ENCODE measurements around the gene SYT17.
A peak's percentile ranks its signal among the peaks of the same experiment; 100 is the strongest.

SYT17 gene

GRCh38 chr16:19283637-19284036, 115.6 kb downstream of the SYT17 start:
- Histone ChIP-seq H3K4me3 (ENCODE audit: low read depth, low read length) (no peak overlapping the region), H3K9me3 (ENCODE audit: control insufficient read depth, insufficient read depth, low read length) (no peaks in the 10 kb centered on the region), H3K27me3 (ENCODE audit: control insufficient read depth, insufficient read depth, low read length) (no peaks in the 10 kb centered on the region), H3K36me3 (ENCODE audit: control insufficient read depth, insufficient read depth, low read length) (no peaks in the 10 kb centered on the region), H3K4me1 (ENCODE audit: control insufficient read depth, insufficient read depth, low read length) (peaks cover 14% of the 10 kb centered on the region), H3K9ac (ENCODE audit: low read depth, low read length) (no peak overlapping the region)

- Histone ChIP-seq H3K36me3 (ENCODE audit: control insufficient read depth, insufficient read depth, low read length) (no peaks in the 10 kb centered on the region), H3K9ac (ENCODE audit: low read depth, low read length) (no peak overlapping the region), H3K27me3 (ENCODE audit: control insufficient read depth, insufficient read depth, low read length) (no peaks in the 10 kb centered on the region), H3K4me1 (ENCODE audit: control insufficient read depth, insufficient read depth, low read length) (peaks cover 15% of the 10 kb centered on the region), H3K9me3 (ENCODE audit: control insufficient read depth, insufficient read depth, low read length) (no peaks in the 10 kb centered on the region), H3K4me3 (ENCODE audit: low read depth, low read length) (no peak overlapping the region)
Observed at GRCh38 chr16:19284207-19284606, 116.2 kb downstream of the SYT17 start.

- Histone ChIP-seq H3K27me3 (ENCODE audit: control insufficient read depth, insufficient read depth, low read length) (no peaks in the 10 kb centered on the region), H3K9ac (ENCODE audit: low read depth, low read length) (no peak within 1 kb of the TSS), H3K4me1 (ENCODE audit: control insufficient read depth, insufficient read depth, low read length) (peaks cover 22% of the 10 kb centered on the region), H3K36me3 (ENCODE audit: control insufficient read depth, insufficient read depth, low read length) (no peaks in the 10 kb centered on the region), H3K4me3 (ENCODE audit: low read depth, low read length) (no peak within 1 kb of the TSS), H3K9me3 (ENCODE audit: control insufficient read depth, insufficient read depth, low read length) (no peaks in the 10 kb centered on the region)
Observed at GRCh38 chr16:19285431-19285830, 117.4 kb downstream of the SYT17 start, which contains the start of gene CLEC19A. CLEC19A (plus strand) TSS chr16:19285731; CDS start chr16:19285852, 121 bp downstream.

- Histone ChIP-seq H3K27me3 (ENCODE audit: control insufficient read depth, insufficient read depth, low read length) (no peaks in the 10 kb centered on the region), H3K36me3 (ENCODE audit: control insufficient read depth, insufficient read depth, low read length) (no peaks in the 10 kb centered on the region), H3K4me1 (ENCODE audit: control insufficient read depth, insufficient read depth, low read length) (peaks cover 33% of the 10 kb centered on the region), H3K9me3 (ENCODE audit: control insufficient read depth, insufficient read depth, low read length) (no peaks in the 10 kb centered on the region), H3K4me3 (ENCODE audit: low read depth, low read length) (no peak overlapping the region), H3K9ac (ENCODE audit: low read depth, low read length) (no peak overlapping the region)
Observed at GRCh38 chr16:19286827-19287226, 118.8 kb downstream of the SYT17 start.

- Histone ChIP-seq H3K4me1 (ENCODE audit: control insufficient read depth, insufficient read depth, low read length) (peaks cover 33% of the 10 kb centered on the region), H3K4me3 (ENCODE audit: low read depth, low read length) (no peak overlapping the region), H3K27me3 (ENCODE audit: control insufficient read depth, insufficient read depth, low read length) (no peaks in the 10 kb centered on the region), H3K36me3 (ENCODE audit: control insufficient read depth, insufficient read depth, low read length) (no peaks in the 10 kb centered on the region), H3K9me3 (ENCODE audit: control insufficient read depth, insufficient read depth, low read length) (no peaks in the 10 kb centered on the region), H3K9ac (ENCODE audit: low read depth, low read length) (no peak overlapping the region)
Observed at GRCh38 chr16:19287241-19287640, 119.2 kb downstream of the SYT17 start.

- no peaks in the 10 kb centered on the region for H3K9me3 ChIP-seq (ENCODE audit: control insufficient read depth, insufficient read depth, low read length)
- H3K4me1 ChIP-seq (ENCODE audit: control insufficient read depth, insufficient read depth, low read length), result peaks cover 33% of the 10 kb centered on the region
- no peak overlapping the region for H3K9ac ChIP-seq (ENCODE audit: low read depth, low read length)
- no peak overlapping the region for H3K4me3 ChIP-seq (ENCODE audit: low read depth, low read length)
- H3K27me3 ChIP-seq (ENCODE audit: control insufficient read depth, insufficient read depth, low read length), result no peaks in the 10 kb centered on the region
- H3K36me3 ChIP-seq (ENCODE audit: control insufficient read depth, insufficient read depth, low read length), result no peaks in the 10 kb centered on the region
Observed at GRCh38 chr16:19288872-19289799, 121.1 kb downstream of the SYT17 start.

- Histone ChIP-seq H3K4me1 (ENCODE audit: control insufficient read depth, insufficient read depth, low read length) (peaks cover 33% of the 10 kb centered on the region), H3K9ac (ENCODE audit: low read depth, low read length) (peak overlapping the region; percentile 27), H3K27me3 (ENCODE audit: control insufficient read depth, insufficient read depth, low read length) (no peaks in the 10 kb centered on the region)
Observed at GRCh38 chr16:19289811-19290485, 121.9 kb downstream of the SYT17 start.

GRCh38 chr16:19290860-19291259, 122.8 kb downstream of the SYT17 start:
- Histone ChIP-seq H3K4me3 (ENCODE audit: low read depth, low read length) (no peak overlapping the region), H3K9ac (ENCODE audit: low read depth, low read length) (no peak overlapping the region), H3K27me3 (ENCODE audit: control insufficient read depth, insufficient read depth, low read length) (no peaks in the 10 kb centered on the region), H3K9me3 (ENCODE audit: control insufficient read depth, insufficient read depth, low read length) (no peaks in the 10 kb centered on the region), H3K4me1 (ENCODE audit: control insufficient read depth, insufficient read depth, low read length) (peaks cover 33% of the 10 kb centered on the region), H3K36me3 (ENCODE audit: control insufficient read depth, insufficient read depth, low read length) (no peaks in the 10 kb centered on the region)

More at GRCh38 chr16:19289811-19290485, 121.9 kb downstream of the SYT17 start:
- no peaks in the 10 kb centered on the region for H3K36me3 ChIP-seq (ENCODE audit: control insufficient read depth, insufficient read depth, low read length)
- H3K4me3 ChIP-seq (ENCODE audit: low read depth, low read length), result no peak overlapping the region
- H3K9me3 ChIP-seq (ENCODE audit: control insufficient read depth, insufficient read depth, low read length), result no peaks in the 10 kb centered on the region

GRCh38 chr16:19291475-19291874, 123.4 kb downstream of the SYT17 start:
- no peaks in the 10 kb centered on the region for H3K27me3 ChIP-seq (ENCODE audit: control insufficient read depth, insufficient read depth, low read length)
- H3K9me3 ChIP-seq (ENCODE audit: control insufficient read depth, insufficient read depth, low read length), result no peaks in the 10 kb centered on the region
- no peak overlapping the region for H3K9ac ChIP-seq (ENCODE audit: low read depth, low read length)
- peaks cover 33% of the 10 kb centered on the region for H3K4me1 ChIP-seq (ENCODE audit: control insufficient read depth, insufficient read depth, low read length)
- no peak overlapping the region for H3K4me3 ChIP-seq (ENCODE audit: low read depth, low read length)
- H3K36me3 ChIP-seq (ENCODE audit: control insufficient read depth, insufficient read depth, low read length), result no peaks in the 10 kb centered on the region

GRCh38 chr16:19292186-19292585, 124.1 kb downstream of the SYT17 start:
- H3K4me3 ChIP-seq (ENCODE audit: low read depth, low read length), result no peak overlapping the region
- H3K4me1 ChIP-seq (ENCODE audit: control insufficient read depth, insufficient read depth, low read length), result peaks cover 33% of the 10 kb centered on the region
- H3K36me3 ChIP-seq (ENCODE audit: control insufficient read depth, insufficient read depth, low read length), result no peaks in the 10 kb centered on the region
- no peaks in the 10 kb centered on the region for H3K9me3 ChIP-seq (ENCODE audit: control insufficient read depth, insufficient read depth, low read length)
- H3K9ac ChIP-seq (ENCODE audit: low read depth, low read length), result no peak overlapping the region
- H3K27me3 ChIP-seq (ENCODE audit: control insufficient read depth, insufficient read depth, low read length), result no peaks in the 10 kb centered on the region

- Histone ChIP-seq H3K9me3 (ENCODE audit: control insufficient read depth, insufficient read depth, low read length) (no peaks in the 10 kb centered on the region), H3K4me3 (ENCODE audit: low read depth, low read length) (no peak overlapping the region), H3K9ac (ENCODE audit: low read depth, low read length) (no peak overlapping the region), H3K36me3 (ENCODE audit: control insufficient read depth, insufficient read depth, low read length) (no peaks in the 10 kb centered on the region), H3K27me3 (ENCODE audit: control insufficient read depth, insufficient read depth, low read length) (no peaks in the 10 kb centered on the region), H3K4me1 (ENCODE audit: control insufficient read depth, insufficient read depth, low read length) (peaks cover 18% of the 10 kb centered on the region)
Observed at GRCh38 chr16:19294156-19294649, 126.2 kb downstream of the SYT17 start.
